OCI-LY1 (cell line): ENCODE results near the gene NT5C3A.

ENCODE experiments used
- CTCF ChIP-seq: fragments of 200-600 bp; sonication (generic), shearing (Covaris generic); IDR thresholded peaks from 2 replicates; pipeline ENCODE4 v1.5.1; 2017; ENCODE audit warnings: mild to moderate bottlenecking, antibody characterized with exemption, low read length, moderate library complexity, mixed read lengths
- EZH2 ChIP-seq: fragments of 200-600 bp; sonication (generic), shearing (Covaris generic); IDR thresholded peaks from 2 replicates; pipeline ENCODE4 v1.8.0; 2017; ENCODE audit warnings: borderline replicate concordance, mixed run types, mild to moderate bottlenecking, antibody characterized with exemption, low read length, moderate library complexity, mixed read lengths

GRCh38 chr7:33043501-33044400 is 18.8 kb downstream of the NT5C3A start:
- TF ChIP-seq CTCF: no peak
- TF ChIP-seq EZH2: no peak
